Ectodermal cell (in vitro differentiated cells): ENCODE results near the gene HSD17B2.

Experiments
- H3K27ac ChIP-seq: 2 replicates; pipeline ENCODE4 v1.7.0; 2013; ENCODE audit warnings: mild to moderate bottlenecking, low read depth, low read length; ENCODE audit not compliant: insufficient read depth, poor library complexity, severe bottlenecking
- H3K27me3 ChIP-seq: 2 replicates; pipeline ENCODE4 v1.7.0; 2013; ENCODE audit warnings: mild to moderate bottlenecking, low read length; ENCODE audit not compliant: insufficient read depth, control insufficient read depth, poor library complexity, severe bottlenecking
- H3K36me3 ChIP-seq: one replicate; pipeline ENCODE4 v1.7.0; 2013; ENCODE audit warnings: low read length; ENCODE audit not compliant: control insufficient read depth, insufficient read depth
- H3K4me1 ChIP-seq: one replicate; pipeline ENCODE4 v1.7.0; 2013; ENCODE audit warnings: low read length; ENCODE audit not compliant: control insufficient read depth, insufficient read depth
- H3K4me3 ChIP-seq: 2 replicates; pipeline ENCODE4 v1.7.0; 2013; ENCODE audit warnings: low read depth, low read length, control low read depth; ENCODE audit not compliant: insufficient read depth
- H3K9me3 ChIP-seq: 2 replicates; pipeline ENCODE4 v1.7.0; 2013; ENCODE audit warnings: mild to moderate bottlenecking, low read length, moderate library complexity; ENCODE audit not compliant: control insufficient read depth
- WGBS, 2 experiments: methylation state at CpG; one replicate each; pipeline ENCODE4 v1.1.7; 2013; ENCODE audit warnings: missing lambda C conversion rate in 2 of 2; 5-methylcytosine and 5-hydroxymethylcytosine counted together

The HSD17B2 gene

GRCh38 chr16:82116535-82116934 lies 81.5 kb downstream of the HSD17B2 start:
- WGBS, 2 experiments, result 100% methylated on average over 1 of the region's 1 CpG; no CpG with 5 or more reads in 1 of the 2 experiments
- no peaks in the 10 kb centered on the region for H3K36me3 ChIP-seq

GRCh38 chr16:82118749-82119148 lies 83.7 kb downstream of the HSD17B2 start:
- no peak overlapping the region for H3K4me3 ChIP-seq
- no peak overlapping the region for H3K27ac ChIP-seq
- 93 to 99% methylated on average over 2 of the region's 2 CpGs for WGBS, 2 experiments
- H3K9me3 ChIP-seq, result no peaks in the 10 kb centered on the region
- no peaks in the 10 kb centered on the region for H3K27me3 ChIP-seq
- no peaks in the 10 kb centered on the region for H3K36me3 ChIP-seq
- H3K4me1 ChIP-seq, result no peaks in the 10 kb centered on the region

More at GRCh38 chr16:82116535-82116934, 81.5 kb downstream of the HSD17B2 start:
- Histone ChIP-seq H3K9me3 (no peaks in the 10 kb centered on the region), H3K4me3 (no peak overlapping the region), H3K27me3 (no peaks in the 10 kb centered on the region), H3K27ac (no peak overlapping the region), H3K4me1 (no peaks in the 10 kb centered on the region)

- H3K27me3 ChIP-seq, result no peaks in the 10 kb centered on the region
- H3K4me1 ChIP-seq, result no peaks in the 10 kb centered on the region
- H3K4me3 ChIP-seq, result no peak overlapping the region
- 70% methylated on average over 4 of the region's 4 CpGs for WGBS, 2 experiments
- H3K27ac ChIP-seq, result no peak overlapping the region
- H3K9me3 ChIP-seq, result no peaks in the 10 kb centered on the region
- H3K36me3 ChIP-seq, result no peaks in the 10 kb centered on the region
Observed at GRCh38 chr16:82119405-82119804, 84.4 kb downstream of the HSD17B2 start.

GRCh38 chr16:82124651-82125050 lies 89.6 kb downstream of the HSD17B2 start:
- Histone ChIP-seq H3K27me3 (no peaks in the 10 kb centered on the region), H3K4me3 (no peak overlapping the region), H3K36me3 (no peaks in the 10 kb centered on the region), H3K27ac (no peak overlapping the region), H3K9me3 (no peaks in the 10 kb centered on the region), H3K4me1 (no peaks in the 10 kb centered on the region)
- WGBS, 2 experiments, result 94 to 97% methylated on average over 3 of the region's 3 CpGs

GRCh38 chr16:82129881-82130280 lies 94.8 kb downstream of the HSD17B2 start:
- Histone ChIP-seq H3K4me1 (no peaks in the 10 kb centered on the region), H3K27me3 (no peaks in the 10 kb centered on the region), H3K4me3 (no peak overlapping the region), H3K27ac (no peak overlapping the region), H3K36me3 (no peaks in the 10 kb centered on the region), H3K9me3 (no peaks in the 10 kb centered on the region)
- 94% methylated on average over 3 of the region's 3 CpGs for WGBS, 2 experiments

- H3K9me3 ChIP-seq, result no peaks in the 10 kb centered on the region
- no peak overlapping the region for H3K4me3 ChIP-seq
- no peaks in the 10 kb centered on the region for H3K4me1 ChIP-seq
- no peaks in the 10 kb centered on the region for H3K36me3 ChIP-seq
- H3K27ac ChIP-seq, result no peak overlapping the region
- no peaks in the 10 kb centered on the region for H3K27me3 ChIP-seq
- WGBS, 2 experiments, result 91 to 94% methylated on average over 6 of the region's 6 CpGs
Observed at GRCh38 chr16:82133798-82134197, 98.7 kb downstream of the HSD17B2 start.

GRCh38 chr16:82134846-82135245 lies 99.8 kb downstream of the HSD17B2 start:
- no peak overlapping the region for H3K4me3 ChIP-seq
- no peaks in the 10 kb centered on the region for H3K9me3 ChIP-seq
- WGBS, 2 experiments, result 95 to 98% methylated on average over 8 of the region's 8 CpGs
- H3K36me3 ChIP-seq, result no peaks in the 10 kb centered on the region
- no peaks in the 10 kb centered on the region for H3K4me1 ChIP-seq
- no peaks in the 10 kb centered on the region for H3K27me3 ChIP-seq
- H3K27ac ChIP-seq, result no peak overlapping the region

GRCh38 chr16:82135844-82136243 lies 100.8 kb downstream of the HSD17B2 start:
- 89 to 91% methylated on average over 8 of the region's 8 CpGs for WGBS, 2 experiments
- H3K9me3 ChIP-seq, result no peaks in the 10 kb centered on the region
- no peaks in the 10 kb centered on the region for H3K4me1 ChIP-seq
- no peak overlapping the region for H3K27ac ChIP-seq
- no peak overlapping the region for H3K4me3 ChIP-seq
- no peaks in the 10 kb centered on the region for H3K27me3 ChIP-seq
- H3K36me3 ChIP-seq, result no peaks in the 10 kb centered on the region

- H3K27ac ChIP-seq, result no peak overlapping the region
- no peaks in the 10 kb centered on the region for H3K27me3 ChIP-seq
- H3K9me3 ChIP-seq, result no peaks in the 10 kb centered on the region
- no peaks in the 10 kb centered on the region for H3K36me3 ChIP-seq
- no peak overlapping the region for H3K4me3 ChIP-seq
- H3K4me1 ChIP-seq, result no peaks in the 10 kb centered on the region
- 96% methylated on average over 9 of the region's 9 CpGs for WGBS, 2 experiments
Observed at GRCh38 chr16:82136956-82137821, 102.1 kb downstream of the HSD17B2 start.

GRCh38 chr16:82137822-82138167 lies 102.7 kb downstream of the HSD17B2 start:
- Histone ChIP-seq H3K27ac (no peak overlapping the region), H3K4me1 (no peaks in the 10 kb centered on the region), H3K27me3 (no peaks in the 10 kb centered on the region), H3K9me3 (no peaks in the 10 kb centered on the region), H3K36me3 (no peaks in the 10 kb centered on the region), H3K4me3 (no peak overlapping the region)
- 95 to 96% methylated on average over 2 to 3 of the region's 3 CpGs for WGBS, 2 experiments
